Stromal cell of bone marrow (primary cell): ENCODE measurements around the gene SUDS3.
A peak's percentile ranks its signal among the peaks of the same experiment; 100 is the strongest.

Experiments used
- DNase-seq: peaks from one replicate; pipeline ENCODE4 v3.0.0-alpha.2; 2012; ENCODE audit warnings: low read depth

SUDS3 gene

GRCh38 chr12:118356809-118357256, 19.5 kb upstream of the SUDS3 start:
- peak; percentile 77 for DNase-seq

- no peak for DNase-seq
These were observed 18.9 kb upstream of the SUDS3 start for GRCh38 chr12:118357257-118358007.

- DNase-seq = no peak
These were observed 18.4 kb upstream of the SUDS3 start for GRCh38 chr12:118358008-118358359.

GRCh38 chr12:118358612-118359540, 17.5 kb upstream of the SUDS3 start:
- DNase-seq = no peak

GRCh38 chr12:118359541-118359915, 16.8 kb upstream of the SUDS3 start:
- no peak for DNase-seq

- DNase-seq = no peak
These were observed 15.3 kb upstream of the SUDS3 start for GRCh38 chr12:118361092-118361404.

GRCh38 chr12:118361889-118362288, 14.5 kb upstream of the SUDS3 start:
- no peak for DNase-seq

GRCh38 chr12:118368821-118369220, 7.5 kb upstream of the SUDS3 start:
- no peak for DNase-seq

- no peak for DNase-seq
These were observed 5.8 kb upstream of the SUDS3 start for GRCh38 chr12:118370601-118371000.

- DNase-seq = no peak
These were observed 4.8 kb upstream of the SUDS3 start for GRCh38 chr12:118371321-118372282.

GRCh38 chr12:118372541-118373495, 3.5 kb upstream of the SUDS3 start, which contains the start of gene TAOK3:
Gene TAOK3 (minus strand): TSS chr12:118372907. CDS start chr12:118255567, 117,340 bp downstream.
- peak; percentile 98 for DNase-seq

GRCh38 chr12:118373616-118374015, 2.7 kb upstream of the SUDS3 start:
- DNase-seq = no peak

- no peak for DNase-seq
These were observed 2.1 kb upstream of the SUDS3 start for GRCh38 chr12:118374126-118374725.

- DNase-seq = no peak
These were observed 1.4 kb upstream of the SUDS3 start for GRCh38 chr12:118374909-118375308.

- no peak for DNase-seq
These were observed 1.0 kb upstream of the SUDS3 start for GRCh38 chr12:118375348-118375747.

GRCh38 chr12:118377021-118377883, 897 bp downstream of the SUDS3 start:
- DNase-seq = no peak

GRCh38 chr12:118377884-118378470, 1.6 kb downstream of the SUDS3 start:
- DNase-seq = no peak

- DNase-seq = no peak
These were observed 15.1 kb downstream of the SUDS3 start for GRCh38 chr12:118391424-118391823.

- no peak for DNase-seq
These were observed 15.5 kb downstream of the SUDS3 start for GRCh38 chr12:118391836-118392235.
